HG02943 (cell line): Measurements from ENCODE around the gene KIFAP3.
A peak's percentile ranks its signal among the peaks of the same experiment; 100 is the strongest.
"Not testable (repeated sequence)": the region's sequence is repeated elsewhere in the genome, so short reads cannot be mapped to it uniquely, and the experiment has no call there.

ENCODE experiments used
- ATAC-seq: cut with Tn5 transposase; IDR thresholded peaks from one replicate; pipeline ENCODE4 v1.9.1; 2021; ENCODE audit warnings: mild to moderate bottlenecking, low read depth, moderate library complexity; ENCODE audit not compliant: unreplicated experiment

The KIFAP3 gene

GRCh38 chr1:169928438-169929209 is 145.9 kb downstream of the KIFAP3 start:
- ATAC-seq, result no peak

- no peak for ATAC-seq
Measured at GRCh38 chr1:169925505-169926482, 148.7 kb downstream of the KIFAP3 start.

GRCh38 chr1:169924829-169925228 is 149.7 kb downstream of the KIFAP3 start:
- no peak for ATAC-seq

- no peak for ATAC-seq
Measured at GRCh38 chr1:169924063-169924462, 150.4 kb downstream of the KIFAP3 start.

GRCh38 chr1:169921080-169921479 is 153.4 kb downstream of the KIFAP3 start:
- no peak for ATAC-seq

GRCh38 chr1:169918927-169919326 is 155.6 kb downstream of the KIFAP3 start:
- no peak for ATAC-seq

GRCh38 chr1:169918220-169918619 is 156.3 kb downstream of the KIFAP3 start:
- ATAC-seq, result not testable (repeated sequence)

GRCh38 chr1:169915150-169915549 is 159.3 kb downstream of the KIFAP3 start:
- no peak for ATAC-seq

- no peak for ATAC-seq
Measured at GRCh38 chr1:169914531-169914930, 160.0 kb downstream of the KIFAP3 start.

GRCh38 chr1:169909499-169909898 is 165.0 kb downstream of the KIFAP3 start:
- ATAC-seq, result no peak

- ATAC-seq, result no peak
Measured at GRCh38 chr1:169906938-169907337, 167.6 kb downstream of the KIFAP3 start.

GRCh38 chr1:169904834-169905233 is 169.7 kb downstream of the KIFAP3 start:
- ATAC-seq, result no peak

GRCh38 chr1:169902751-169903150 is 171.7 kb downstream of the KIFAP3 start:
- ATAC-seq, result no peak

GRCh38 chr1:169901115-169901514 is 173.4 kb downstream of the KIFAP3 start:
- ATAC-seq, result no peak

- no peak for ATAC-seq
Measured at GRCh38 chr1:169900571-169900970, 173.9 kb downstream of the KIFAP3 start.

- no peak for ATAC-seq
Measured at GRCh38 chr1:169899519-169900217, 174.8 kb downstream of the KIFAP3 start.

- no peak for ATAC-seq
Measured at GRCh38 chr1:169896013-169896412, 178.5 kb downstream of the KIFAP3 start.

- no peak for ATAC-seq
Measured at GRCh38 chr1:169894424-169895145, 179.9 kb downstream of the KIFAP3 start.

GRCh38 chr1:169893645-169894423 is 180.7 kb downstream of the KIFAP3 start, which contains the start of gene SCYL3:
SCYL3 (minus strand) TSS chr1:169893896; CDS start chr1:169888840, 5,056 bp downstream.
- peak; percentile 92 for ATAC-seq
